SIG-M5 treated with dmso at 0.1 percent for 504 hours (cell line): ENCODE results near the gene ASNSD1.

Experiments used
- DNase-seq: peaks from one replicate; lab custom pipeline; 2025; ENCODE audit not compliant: unreplicated experiment; lab: John Stamatoyannopoulos, UW

Gene ASNSD1

GRCh38 chr2:189661148-189661956 is at the start of gene ASNSD1:
TSS of gene ASNSD1 (plus strand) at chr2:189661459. CDS start at chr2:189666133, 4,674 bp downstream.
- DNase-seq, result peak; percentile 100

- DNase-seq, result no peak
Observed at GRCh38 chr2:189613077-189613636, 48.1 kb upstream of the ASNSD1 start.

- DNase-seq, result no peak
Observed at GRCh38 chr2:189613650-189614420, 47.4 kb upstream of the ASNSD1 start.

- no peak for DNase-seq
Observed at GRCh38 chr2:189614585-189614984, 46.7 kb upstream of the ASNSD1 start.

GRCh38 chr2:189618197-189618596 is 43.1 kb upstream of the ASNSD1 start:
- DNase-seq, result no peak

GRCh38 chr2:189621781-189622180 is 39.5 kb upstream of the ASNSD1 start:
- no peak for DNase-seq

GRCh38 chr2:189623049-189623448 is 38.2 kb upstream of the ASNSD1 start:
- DNase-seq, result no peak

GRCh38 chr2:189624648-189625355 is 36.5 kb upstream of the ASNSD1 start:
- DNase-seq, result no peak

- no peak for DNase-seq
Observed at GRCh38 chr2:189625636-189626035, 35.6 kb upstream of the ASNSD1 start.

- no peak for DNase-seq
Observed at GRCh38 chr2:189627789-189628188, 33.5 kb upstream of the ASNSD1 start.

GRCh38 chr2:189628817-189629530 is 32.3 kb upstream of the ASNSD1 start:
- DNase-seq, result peak; percentile 7

GRCh38 chr2:189629531-189630453 is 31.5 kb upstream of the ASNSD1 start:
- no peak for DNase-seq

- DNase-seq, result no peak
Observed at GRCh38 chr2:189631849-189632248, 29.4 kb upstream of the ASNSD1 start.

GRCh38 chr2:189633392-189633811 is 27.9 kb upstream of the ASNSD1 start:
- DNase-seq, result peak; percentile 27

- DNase-seq, result no peak
Observed at GRCh38 chr2:189635353-189635752, 25.9 kb upstream of the ASNSD1 start.

- no peak for DNase-seq
Observed at GRCh38 chr2:189638301-189639006, 22.8 kb upstream of the ASNSD1 start.

- no peak for DNase-seq
Observed at GRCh38 chr2:189639007-189639609, 22.2 kb upstream of the ASNSD1 start.

- no peak for DNase-seq
Observed at GRCh38 chr2:189641002-189641401, 20.3 kb upstream of the ASNSD1 start.
